Stimulated activated CD8-positive, alpha-beta memory T cell treated with anti-CD3 and anti-CD28 coated beads, Interleukin-15, amount 100 ng/mL, for 24 hours (primary cell): ENCODE measurements around the gene NRROS.

Experiments used
- DNase-seq: peaks from one replicate; pipeline ENCODE4 v3.0.0-alpha.2; 2020; ENCODE audit warnings: low read depth

The NRROS gene

DNA sequence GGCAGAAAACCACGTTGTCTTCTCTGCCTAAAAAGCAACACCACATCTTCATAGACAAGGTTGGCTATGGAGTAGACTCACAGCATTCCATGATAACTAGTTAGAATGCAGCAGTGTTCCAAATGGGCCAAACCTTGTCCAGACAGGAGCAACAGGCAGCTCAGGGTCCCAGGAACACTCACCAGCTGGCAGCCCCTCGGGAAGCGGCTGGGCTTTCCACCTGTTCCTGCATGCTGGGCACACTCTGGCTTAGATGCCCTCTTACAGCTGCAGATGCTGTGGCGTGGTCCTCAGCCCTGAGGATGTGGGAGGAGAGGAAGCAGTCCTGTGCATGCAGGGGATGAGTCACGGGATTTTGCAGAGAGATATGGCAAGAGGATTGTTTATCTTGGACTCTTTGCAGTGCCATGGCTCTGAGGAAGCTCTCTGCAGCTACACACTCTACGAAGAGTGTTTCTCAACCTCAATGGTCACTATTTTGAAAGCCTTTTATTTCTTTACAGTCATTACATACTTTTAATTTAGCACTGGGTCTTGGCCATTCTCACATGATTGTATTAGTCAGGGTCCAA, 11.3 kb downstream of the NRROS start:
- DNase-seq: no peak

DNA sequence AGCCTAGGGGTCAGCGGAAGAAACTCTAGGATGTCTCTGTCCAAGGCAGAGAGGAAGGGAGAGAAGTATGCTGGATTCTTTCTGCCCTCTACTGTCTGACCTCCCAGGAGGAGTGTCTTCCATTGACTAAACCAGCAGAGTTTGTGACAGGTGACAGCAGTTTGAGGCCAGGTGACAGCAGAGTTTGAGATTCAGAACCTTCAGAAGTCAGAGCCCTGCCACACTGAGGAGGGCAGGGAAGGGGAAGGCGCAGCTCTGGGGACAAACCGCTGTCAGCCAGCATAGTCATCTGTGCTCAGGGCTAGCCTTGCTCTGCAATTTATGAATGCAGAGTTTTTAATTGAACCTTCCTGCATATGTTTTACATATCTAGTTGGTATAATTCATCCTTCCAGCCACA, 12.3 kb downstream of the NRROS start:
- DNase-seq: no peak

GRCh38 chr3:196652961-196653795, 13.7 kb downstream of the NRROS start:
- no peak for DNase-seq

- DNase-seq: no peak
Measured at GRCh38 chr3:196654006-196654734, 14.7 kb downstream of the NRROS start.

DNA sequence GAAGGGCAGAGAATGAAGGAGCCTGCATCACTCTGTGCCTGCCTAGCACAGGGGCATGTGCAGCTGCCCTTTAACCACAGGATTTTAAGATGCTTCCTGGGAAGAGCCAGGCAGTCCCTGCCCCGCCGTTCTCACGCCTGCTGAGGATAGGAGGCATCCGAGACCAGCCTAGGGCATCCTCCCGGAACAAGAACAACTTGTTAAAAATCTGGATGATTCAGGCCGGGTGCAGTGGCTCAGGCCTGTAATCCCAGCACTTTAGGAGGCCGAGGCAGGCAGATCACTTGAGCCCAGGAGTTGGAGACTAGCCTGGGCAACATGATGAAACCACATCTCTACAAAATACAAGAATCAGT, 15.2 kb downstream of the NRROS start:
- DNase-seq: no peak

DNA sequence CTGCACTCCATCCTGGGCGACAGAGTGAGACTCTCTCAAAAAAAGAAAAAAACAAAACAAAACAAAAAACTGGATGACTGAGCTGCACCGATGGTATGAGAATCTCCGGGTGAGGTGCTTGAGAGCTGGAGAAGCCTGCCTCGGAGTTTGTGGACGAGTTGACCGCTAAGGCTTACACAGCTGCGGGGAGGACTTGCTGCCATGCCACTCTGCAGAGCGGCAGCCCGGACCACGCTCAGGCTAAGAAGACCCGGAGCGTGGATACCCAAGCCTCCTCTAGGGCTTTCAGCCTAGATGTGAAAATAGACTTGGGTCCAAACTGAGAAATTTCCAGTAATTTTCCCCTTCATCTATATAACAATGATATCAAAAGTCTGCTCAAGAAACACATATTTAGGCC, 16.0 kb downstream of the NRROS start:
- no peak for DNase-seq

- no peak for DNase-seq
Measured at GRCh38 chr3:196656213-196656612, 16.7 kb downstream of the NRROS start.

DNA sequence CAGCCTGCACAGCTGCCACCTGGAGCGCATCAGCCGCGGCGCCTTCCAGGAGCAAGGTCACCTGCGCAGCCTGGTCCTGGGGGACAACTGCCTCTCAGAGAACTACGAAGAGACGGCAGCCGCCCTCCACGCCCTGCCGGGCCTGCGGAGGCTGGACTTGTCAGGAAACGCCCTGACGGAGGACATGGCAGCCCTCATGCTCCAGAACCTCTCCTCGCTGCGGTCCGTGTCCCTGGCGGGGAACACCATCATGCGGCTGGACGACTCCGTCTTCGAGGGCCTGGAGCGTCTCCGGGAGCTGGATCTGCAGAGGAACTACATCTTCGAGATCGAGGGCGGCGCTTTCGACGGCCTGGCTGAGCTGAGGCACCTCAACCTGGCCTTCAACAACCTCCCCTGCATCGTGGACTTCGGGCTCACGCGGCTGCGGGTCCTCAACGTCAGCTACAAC, 20.4 kb downstream of the NRROS start:
- no peak for DNase-seq

- no peak for DNase-seq
Measured at GRCh38 chr3:196660381-196661166, 21.1 kb downstream of the NRROS start.

DNA sequence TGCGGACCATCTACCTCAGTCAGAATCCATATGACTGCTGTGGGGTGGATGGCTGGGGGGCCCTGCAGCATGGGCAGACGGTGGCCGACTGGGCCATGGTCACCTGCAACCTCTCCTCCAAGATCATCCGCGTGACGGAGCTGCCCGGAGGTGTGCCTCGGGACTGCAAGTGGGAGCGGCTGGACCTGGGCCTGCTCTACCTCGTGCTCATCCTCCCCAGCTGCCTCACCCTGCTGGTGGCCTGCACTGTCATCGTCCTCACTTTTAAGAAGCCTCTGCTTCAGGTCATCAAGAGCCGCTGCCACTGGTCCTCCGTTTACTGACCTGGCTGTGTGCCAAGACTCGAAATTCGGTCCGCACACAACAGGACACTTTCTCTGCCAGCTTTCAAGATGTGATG, 21.9 kb downstream of the NRROS start:
- no peak for DNase-seq

GRCh38 chr3:196662033-196662432, 22.5 kb downstream of the NRROS start:
- DNase-seq: no peak

GRCh38 chr3:196662711-196663571, 23.4 kb downstream of the NRROS start:
- no peak for DNase-seq

DNA sequence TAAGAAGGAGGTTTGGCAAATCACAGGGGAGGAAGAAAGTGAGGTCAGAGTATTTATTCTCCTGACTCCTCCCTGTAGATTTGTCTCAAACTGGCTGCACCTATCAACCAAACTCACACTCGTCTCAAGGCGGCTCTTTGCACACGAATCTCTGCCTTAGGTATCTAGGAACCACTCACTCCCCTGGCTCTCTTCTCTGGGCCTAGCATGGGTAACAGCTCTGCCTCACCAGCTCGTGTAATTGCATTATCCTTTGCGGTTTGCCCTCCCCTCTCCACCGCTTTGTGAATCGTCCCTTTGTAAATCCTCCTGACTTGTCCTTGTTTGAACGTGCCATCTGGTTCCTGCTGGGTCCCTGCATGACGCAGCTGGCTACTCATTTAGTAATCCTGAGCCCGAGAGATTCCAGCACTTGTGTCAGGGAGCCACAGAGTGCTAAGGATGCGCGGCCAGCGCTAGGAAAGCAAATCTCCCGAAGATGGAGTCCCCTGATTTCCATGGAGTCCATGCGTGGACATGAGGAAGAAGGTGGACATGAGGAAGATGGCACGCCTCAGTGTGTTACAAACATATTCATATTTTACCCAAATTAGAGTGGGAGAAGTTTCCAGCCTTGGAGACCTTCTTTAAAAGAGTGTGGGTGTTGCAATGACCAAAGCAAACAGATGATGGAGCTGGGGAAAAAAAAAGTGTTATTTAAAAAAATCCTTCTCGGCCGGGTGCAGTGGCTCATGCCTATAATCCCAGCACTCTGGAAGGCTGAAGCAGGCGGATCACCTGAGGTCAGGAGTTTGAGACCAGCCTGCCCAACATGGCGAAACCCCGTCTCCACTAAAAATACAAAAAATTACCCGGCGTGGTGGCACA, 26.7 kb downstream of the NRROS start:
- DNase-seq: no peak

- DNase-seq: no peak
Measured at GRCh38 chr3:196667056-196667825, 27.7 kb downstream of the NRROS start.

DNA sequence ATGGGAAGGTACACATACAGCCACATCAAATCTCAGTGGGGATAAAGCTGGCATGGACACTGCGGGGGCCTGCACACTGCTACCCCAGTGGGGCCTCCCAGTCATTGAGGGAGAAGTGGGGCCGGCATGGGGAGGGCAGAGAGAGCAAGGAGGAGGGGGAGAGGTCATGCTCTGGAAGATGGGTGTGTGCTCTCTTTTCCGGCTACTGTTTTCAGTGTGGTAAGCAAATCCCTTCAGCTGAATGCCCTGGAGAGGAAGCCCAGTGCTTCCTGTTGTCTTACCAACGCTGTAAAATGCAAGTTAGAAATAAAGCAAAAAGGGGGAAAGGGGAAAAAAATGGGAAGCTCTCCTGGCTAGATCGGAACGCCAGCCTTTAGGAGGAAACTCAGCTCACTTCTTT, 30.8 kb downstream of the NRROS start:
- no peak for DNase-seq

DNA sequence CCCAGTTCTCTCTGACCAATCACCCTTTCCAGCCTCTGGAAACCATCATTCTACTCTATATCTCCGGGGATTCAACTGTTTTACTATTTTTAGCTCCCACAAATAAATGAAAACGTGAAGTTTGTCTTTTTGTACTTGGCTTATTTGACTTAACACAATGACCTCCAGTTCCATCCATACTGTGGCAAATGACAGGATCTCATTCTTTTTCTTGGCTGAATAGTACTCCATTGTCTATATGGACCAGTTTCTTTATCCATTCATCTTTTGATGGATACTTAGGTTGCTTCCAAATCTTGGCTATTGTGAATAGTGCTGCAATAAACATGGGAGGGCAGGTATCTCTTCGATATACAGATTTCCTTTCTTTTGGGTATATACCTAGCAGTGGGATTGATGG, 34.1 kb downstream of the NRROS start:
- DNase-seq: no peak

- no peak for DNase-seq
Measured at GRCh38 chr3:196677353-196677752, 37.9 kb downstream of the NRROS start.

DNA sequence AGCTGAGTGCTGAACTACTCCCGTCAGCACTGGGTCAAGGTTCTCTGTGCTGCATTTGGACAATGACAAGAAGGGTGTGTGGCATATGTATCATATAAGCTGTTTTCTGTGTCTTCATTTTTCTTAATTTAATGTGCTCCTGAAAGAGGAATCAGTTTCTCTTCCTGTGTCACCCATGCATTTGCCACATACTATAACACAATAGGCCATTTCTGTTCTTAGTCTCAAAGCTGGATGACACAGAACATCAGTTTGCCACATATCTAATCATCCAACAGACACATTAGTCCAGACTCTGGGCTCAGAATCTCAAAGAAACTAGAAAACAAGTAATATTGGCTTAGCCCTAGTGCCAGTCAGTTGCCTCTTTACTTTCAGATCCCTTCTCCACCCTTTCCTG, 38.4 kb downstream of the NRROS start:
- no peak for DNase-seq

GRCh38 chr3:196684548-196685407, 45.3 kb downstream of the NRROS start:
- DNase-seq: peak; percentile 9
